Stimulated activated CD8-positive, alpha-beta memory T cell treated with anti-CD3 and anti-CD28 coated beads, Interleukin-12 subunit alpha, Interleukin-12 subunit beta, amount 100 ng/mL, for 1 hour (primary cell): ENCODE data around the gene ARSB.

Experiments used
- DNase-seq: peaks from one replicate; pipeline ENCODE4 v3.0.0-alpha.2; 2020; ENCODE audit warnings: low read depth

ARSB gene

GRCh38 chr5:78837836-78838235, 147.3 kb downstream of the ARSB start:
- no peak for DNase-seq

GRCh38 chr5:78835176-78835575, 149.9 kb downstream of the ARSB start:
- DNase-seq, result no peak

GRCh38 chr5:78833284-78833683, 151.8 kb downstream of the ARSB start:
- no peak for DNase-seq

GRCh38 chr5:78830528-78831046, 154.5 kb downstream of the ARSB start:
- no peak for DNase-seq

GRCh38 chr5:78829811-78830527, 155.1 kb downstream of the ARSB start:
- no peak for DNase-seq

GRCh38 chr5:78827725-78828124, 157.4 kb downstream of the ARSB start:
- DNase-seq, result no peak

- no peak for DNase-seq
Measured at GRCh38 chr5:78824831-78825281, 160.3 kb downstream of the ARSB start.

GRCh38 chr5:78823196-78823595, 161.9 kb downstream of the ARSB start:
- DNase-seq, result no peak

- DNase-seq, result no peak
Measured at GRCh38 chr5:78821536-78822021, 163.5 kb downstream of the ARSB start.

GRCh38 chr5:78819707-78820106, 165.4 kb downstream of the ARSB start:
- DNase-seq, result no peak

GRCh38 chr5:78819166-78819565, 165.9 kb downstream of the ARSB start:
- no peak for DNase-seq

- DNase-seq, result no peak
Measured at GRCh38 chr5:78816143-78816765, 168.9 kb downstream of the ARSB start.

GRCh38 chr5:78813906-78814530, 171.1 kb downstream of the ARSB start:
- DNase-seq, result no peak

- DNase-seq, result no peak
Measured at GRCh38 chr5:78813286-78813685, 171.8 kb downstream of the ARSB start.

- DNase-seq, result no peak
Measured at GRCh38 chr5:78811866-78812265, 173.2 kb downstream of the ARSB start.

GRCh38 chr5:78811121-78811817, 173.8 kb downstream of the ARSB start:
- DNase-seq, result no peak

GRCh38 chr5:78810098-78810920, 174.8 kb downstream of the ARSB start:
- DNase-seq, result no peak

GRCh38 chr5:78809444-78809843, 175.7 kb downstream of the ARSB start:
- DNase-seq, result no peak

- DNase-seq, result no peak
Measured at GRCh38 chr5:78808818-78809217, 176.3 kb downstream of the ARSB start.

GRCh38 chr5:78808380-78808779, 176.7 kb downstream of the ARSB start:
- DNase-seq, result no peak

- DNase-seq, result no peak
Measured at GRCh38 chr5:78806544-78806943, 178.6 kb downstream of the ARSB start.
